Measurements from ENCODE around the gene RASA3. TPM values are rescaled to one million over a fixed set of nuclear protein-coding genes. Genes with fewer than 3 reads are reported as not detected.

The RASA3 gene
- total RNA-seq, 1 experiment from 2014 or later, result 18.6 TPM

GRCh38 chr13:114109641-114110041, 22.8 kb downstream of the RASA3 start:
- H3K4me3 ChIP-seq (replicated peaks in 1 of 2; ENCODE audit: low read depth in 1 of 2, low read length in 2 of 2), result no peak overlapping the region
- no peak overlapping the region for H3K4me2 ChIP-seq (ENCODE audit: low read length)
- DNase-seq (ENCODE audit: low read depth, low spot score) (no peak), ATAC-seq (no peak)
- H3K9me3 ChIP-seq (ENCODE audit: control insufficient read depth in 1 of 2, insufficient read depth in 1 of 2, low read depth in 1 of 2, low read length in 2 of 2), result no peaks in the 10 kb centered on the region
- ChIA-PET RAD21 (ENCODE audit: low non-redundant PET in 1 of 2, low total read pairs in 2 of 2, uncharacterized antibody in 2 of 2, unreplicated experiment in 2 of 2) (no interaction called here), CTCF (no interaction called here), POLR2A (no interaction called here)
- H3K36me3 ChIP-seq (ENCODE audit: control insufficient read depth in 1 of 2, insufficient read depth in 2 of 2, low read length in 2 of 2), result no peaks in the 10 kb centered on the region
- no peaks in the 10 kb centered on the region for H4K20me1 ChIP-seq (ENCODE audit: insufficient read depth)
- H3K9ac ChIP-seq (ENCODE audit: low read length), result no peak overlapping the region
- no peaks in the 10 kb centered on the region for H3K4me1 ChIP-seq (ENCODE audit: control insufficient read depth in 1 of 2, insufficient read depth in 2 of 2, low read length in 2 of 2)
- peaks cover 78% of the 10 kb centered on the region for H3K79me2 ChIP-seq (ENCODE audit: insufficient read depth, low read length)
- BruUV-seq (replicated peaks), result no TSS peak
- intact Hi-C loops (cut with micrococcal nuclease), result no loop called here
- no peak for TF ChIP-seq MAX (IDR thresholded peaks at IDR 0.05)
- TF ChIP-seq, protein P1, sequence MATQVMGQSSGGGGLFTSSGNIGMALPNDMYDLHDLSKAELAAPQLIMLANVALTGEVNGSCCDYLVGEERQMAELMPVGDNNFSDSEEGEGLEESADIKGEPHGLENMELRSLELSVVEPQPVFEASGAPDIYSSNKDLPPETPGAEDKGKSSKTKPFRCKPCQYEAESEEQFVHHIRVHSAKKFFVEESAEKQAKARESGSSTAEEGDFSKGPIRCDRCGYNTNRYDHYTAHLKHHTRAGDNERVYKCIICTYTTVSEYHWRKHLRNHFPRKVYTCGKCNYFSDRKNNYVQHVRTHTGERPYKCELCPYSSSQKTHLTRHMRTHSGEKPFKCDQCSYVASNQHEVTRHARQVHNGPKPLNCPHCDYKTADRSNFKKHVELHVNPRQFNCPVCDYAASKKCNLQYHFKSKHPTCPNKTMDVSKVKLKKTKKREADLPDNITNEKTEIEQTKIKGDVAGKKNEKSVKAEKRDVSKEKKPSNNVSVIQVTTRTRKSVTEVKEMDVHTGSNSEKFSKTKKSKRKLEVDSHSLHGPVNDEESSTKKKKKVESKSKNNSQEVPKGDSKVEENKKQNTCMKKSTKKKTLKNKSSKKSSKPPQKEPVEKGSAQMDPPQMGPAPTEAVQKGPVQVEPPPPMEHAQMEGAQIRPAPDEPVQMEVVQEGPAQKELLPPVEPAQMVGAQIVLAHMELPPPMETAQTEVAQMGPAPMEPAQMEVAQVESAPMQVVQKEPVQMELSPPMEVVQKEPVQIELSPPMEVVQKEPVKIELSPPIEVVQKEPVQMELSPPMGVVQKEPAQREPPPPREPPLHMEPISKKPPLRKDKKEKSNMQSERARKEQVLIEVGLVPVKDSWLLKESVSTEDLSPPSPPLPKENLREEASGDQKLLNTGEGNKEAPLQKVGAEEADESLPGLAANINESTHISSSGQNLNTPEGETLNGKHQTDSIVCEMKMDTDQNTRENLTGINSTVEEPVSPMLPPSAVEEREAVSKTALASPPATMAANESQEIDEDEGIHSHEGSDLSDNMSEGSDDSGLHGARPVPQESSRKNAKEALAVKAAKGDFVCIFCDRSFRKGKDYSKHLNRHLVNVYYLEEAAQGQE (IDR thresholded peaks at IDR 0.05; ENCODE audit: low read depth), result no peak
- no peak for TF ChIP-seq EZH2 (IDR thresholded peaks at IDR 0.05)
- no peak for TF ChIP-seq ELF1 (IDR thresholded peaks at IDR 0.05; ENCODE audit: borderline replicate concordance, low read depth)
- no peak for TF ChIP-seq ZBTB33 (IDR thresholded peaks at IDR 0.05; ENCODE audit: extremely low read depth, insufficient replicate concordance, low read length)
- TF ChIP-seq, protein P2, sequence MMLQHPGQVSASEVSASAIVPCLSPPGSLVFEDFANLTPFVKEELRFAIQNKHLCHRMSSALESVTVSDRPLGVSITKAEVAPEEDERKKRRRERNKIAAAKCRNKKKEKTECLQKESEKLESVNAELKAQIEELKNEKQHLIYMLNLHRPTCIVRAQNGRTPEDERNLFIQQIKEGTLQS (IDR thresholded peaks at IDR 0.05), result no peak
- no peaks in the 10 kb centered on the region for H3K27me3 ChIP-seq (ENCODE audit: insufficient read depth, low read length)
- no peak overlapping the region for H2AFZ ChIP-seq (ENCODE audit: low read depth, low read length, poor library complexity, severe bottlenecking)
- no peaks in the 10 kb centered on the region for H3K9me2 ChIP-seq (ENCODE audit: insufficient read depth)
- no peak overlapping the region for H3K27ac ChIP-seq (ENCODE audit: low read depth, low read length)

All from HCT116 (cell line).